Measurements from ENCODE around the gene CORO2A. TPM values are rescaled to one million over a fixed set of nuclear protein-coding genes. Genes with fewer than 3 reads are reported as not detected.

Gene CORO2A
- total RNA-seq, 2 donors from 2014 or later, result 13.9 to 16.6 TPM

- Mint-ChIP-seq H3K36me3 (ENCODE audit: low read depth) (peaks cover 7% of the 10 kb centered on the region), H3K4me3 (no peak overlapping the region), H3K27me3 (no peaks in the 10 kb centered on the region), H3K4me1 (peaks cover 3% of the 10 kb centered on the region), H3K27ac (no peak overlapping the region)
- no peak for DNase-seq
- no peaks in the 10 kb centered on the region for H3K9me3 ChIP-seq (ENCODE audit: control insufficient read depth, low read length, poor library complexity, severe bottlenecking)
- ATAC-seq, result no peak
These were observed 22.8 kb upstream of the CORO2A start for GRCh38 chr9:98215271-98215670.

GRCh38 chr9:98214811-98215210, 22.4 kb upstream of the CORO2A start:
- H3K4me1 Mint-ChIP-seq, result peaks cover 3% of the 10 kb centered on the region
- ATAC-seq, result no peak
- H3K4me3 Mint-ChIP-seq, result no peak overlapping the region
- H3K36me3 Mint-ChIP-seq (ENCODE audit: low read depth), result peaks cover 7% of the 10 kb centered on the region
- H3K27ac Mint-ChIP-seq, result no peak overlapping the region
- no peaks in the 10 kb centered on the region for H3K9me3 ChIP-seq (ENCODE audit: control insufficient read depth, low read length, poor library complexity, severe bottlenecking)
- H3K27me3 Mint-ChIP-seq, result no peaks in the 10 kb centered on the region
- DNase-seq, result no peak

GRCh38 chr9:98211260-98211659, 18.8 kb upstream of the CORO2A start:
- H3K9me3 ChIP-seq (ENCODE audit: control insufficient read depth, low read length, poor library complexity, severe bottlenecking), result no peaks in the 10 kb centered on the region
- Mint-ChIP-seq H3K4me1 (peaks cover 3% of the 10 kb centered on the region), H3K36me3 (ENCODE audit: low read depth) (peaks cover 5% of the 10 kb centered on the region), H3K27ac (peak overlapping the region; percentile 67), H3K4me3 (no peak overlapping the region), H3K27me3 (no peaks in the 10 kb centered on the region)
- DNase-seq, result no peak
- ATAC-seq, result no peak

- H3K9me3 ChIP-seq (ENCODE audit: control insufficient read depth, low read length, poor library complexity, severe bottlenecking), result no peaks in the 10 kb centered on the region
- no peak overlapping the region for H3K27ac Mint-ChIP-seq
- H3K4me1 Mint-ChIP-seq, result peaks cover 5% of the 10 kb centered on the region
- DNase-seq (no peak), ATAC-seq (no peak)
- H3K27me3 Mint-ChIP-seq, result no peaks in the 10 kb centered on the region
- peaks cover 5% of the 10 kb centered on the region for H3K36me3 Mint-ChIP-seq (ENCODE audit: low read depth)
- H3K4me3 Mint-ChIP-seq, result no peak overlapping the region
These were observed 18.0 kb upstream of the CORO2A start for GRCh38 chr9:98210435-98210834.

GRCh38 chr9:98209530-98209929, 17.1 kb upstream of the CORO2A start:
- no peaks in the 10 kb centered on the region for H3K9me3 ChIP-seq (ENCODE audit: control insufficient read depth, low read length, poor library complexity, severe bottlenecking)
- Mint-ChIP-seq H3K4me1 (peaks cover 2% of the 10 kb centered on the region), H3K4me3 (no peak overlapping the region), H3K27me3 (no peaks in the 10 kb centered on the region), H3K27ac (peak overlapping the region; percentile 8), H3K36me3 (ENCODE audit: low read depth) (no peaks in the 10 kb centered on the region)
- ATAC-seq, result no peak
- DNase-seq, result no peak

- Mint-ChIP-seq H3K4me3 (no peak overlapping the region), H3K27me3 (no peaks in the 10 kb centered on the region), H3K4me1 (peaks cover 2% of the 10 kb centered on the region), H3K36me3 (ENCODE audit: low read depth) (no peaks in the 10 kb centered on the region), H3K27ac (no peak overlapping the region)
- ATAC-seq, result no peak
- H3K9me3 ChIP-seq (ENCODE audit: control insufficient read depth, low read length, poor library complexity, severe bottlenecking), result no peaks in the 10 kb centered on the region
- DNase-seq, result no peak
These were observed 16.2 kb upstream of the CORO2A start for GRCh38 chr9:98208635-98209034.

- ATAC-seq (no peak), DNase-seq (no peak)
- no peaks in the 10 kb centered on the region for H3K9me3 ChIP-seq (ENCODE audit: control insufficient read depth, low read length, poor library complexity, severe bottlenecking)
- Mint-ChIP-seq H3K27me3 (no peaks in the 10 kb centered on the region), H3K4me1 (peaks cover 2% of the 10 kb centered on the region), H3K4me3 (no peak overlapping the region), H3K36me3 (ENCODE audit: low read depth) (no peaks in the 10 kb centered on the region), H3K27ac (no peak overlapping the region)
These were observed 15.2 kb upstream of the CORO2A start for GRCh38 chr9:98207606-98208005.

GRCh38 chr9:98206754-98207153, 14.3 kb upstream of the CORO2A start:
- no peak for DNase-seq
- Mint-ChIP-seq H3K4me3 (no peak overlapping the region), H3K27me3 (no peaks in the 10 kb centered on the region), H3K36me3 (ENCODE audit: low read depth) (no peaks in the 10 kb centered on the region), H3K27ac (no peak overlapping the region), H3K4me1 (peaks cover 5% of the 10 kb centered on the region)
- no peak for ATAC-seq
- no peaks in the 10 kb centered on the region for H3K9me3 ChIP-seq (ENCODE audit: control insufficient read depth, low read length, poor library complexity, severe bottlenecking)

- peaks cover 5% of the 10 kb centered on the region for H3K4me1 Mint-ChIP-seq
- H3K4me3 Mint-ChIP-seq, result no peak overlapping the region
- no peak overlapping the region for H3K27ac Mint-ChIP-seq
- ATAC-seq, result no peak
- DNase-seq, result no peak
- H3K36me3 Mint-ChIP-seq (ENCODE audit: low read depth), result no peaks in the 10 kb centered on the region
- no peaks in the 10 kb centered on the region for H3K9me3 ChIP-seq (ENCODE audit: control insufficient read depth, low read length, poor library complexity, severe bottlenecking)
- no peaks in the 10 kb centered on the region for H3K27me3 Mint-ChIP-seq
These were observed 12.3 kb upstream of the CORO2A start for GRCh38 chr9:98204692-98205091.

GRCh38 chr9:98203153-98203552, 10.7 kb upstream of the CORO2A start:
- no peak for ATAC-seq
- H3K36me3 Mint-ChIP-seq (ENCODE audit: low read depth), result no peaks in the 10 kb centered on the region

GRCh38 chr9:98202252-98202651, 9.8 kb upstream of the CORO2A start:
- Mint-ChIP-seq H3K27ac (peak overlapping the region; percentile 32), H3K27me3 (no peaks in the 10 kb centered on the region), H3K4me1 (peaks cover 5% of the 10 kb centered on the region), H3K4me3 (no peak overlapping the region), H3K36me3 (ENCODE audit: low read depth) (no peaks in the 10 kb centered on the region)
- DNase-seq, result no peak
- H3K9me3 ChIP-seq (ENCODE audit: control insufficient read depth, low read length, poor library complexity, severe bottlenecking), result no peaks in the 10 kb centered on the region
- ATAC-seq, result no peak

More at GRCh38 chr9:98203153-98203552, 10.7 kb upstream of the CORO2A start:
- H3K4me3 Mint-ChIP-seq, result no peak overlapping the region
- no peak for DNase-seq
- no peak overlapping the region for H3K27ac Mint-ChIP-seq
- no peaks in the 10 kb centered on the region for H3K9me3 ChIP-seq (ENCODE audit: control insufficient read depth, low read length, poor library complexity, severe bottlenecking)
- H3K27me3 Mint-ChIP-seq, result no peaks in the 10 kb centered on the region
- H3K4me1 Mint-ChIP-seq, result peaks cover 5% of the 10 kb centered on the region

GRCh38 chr9:98201749-98202148, 9.3 kb upstream of the CORO2A start:
- H3K9me3 ChIP-seq (ENCODE audit: control insufficient read depth, low read length, poor library complexity, severe bottlenecking), result no peaks in the 10 kb centered on the region
- Mint-ChIP-seq H3K27me3 (no peaks in the 10 kb centered on the region), H3K27ac (no peak overlapping the region), H3K4me3 (no peak overlapping the region), H3K36me3 (ENCODE audit: low read depth) (no peaks in the 10 kb centered on the region), H3K4me1 (peaks cover 5% of the 10 kb centered on the region)
- ATAC-seq (no peak), DNase-seq (no peak)

- Mint-ChIP-seq H3K27ac (no peak overlapping the region), H3K4me3 (no peak overlapping the region), H3K4me1 (peaks cover 5% of the 10 kb centered on the region), H3K36me3 (ENCODE audit: low read depth) (no peaks in the 10 kb centered on the region), H3K27me3 (no peaks in the 10 kb centered on the region)
- ATAC-seq, result no peak
- no peak for DNase-seq
- H3K9me3 ChIP-seq (ENCODE audit: control insufficient read depth, low read length, poor library complexity, severe bottlenecking), result no peaks in the 10 kb centered on the region
These were observed 8.7 kb upstream of the CORO2A start for GRCh38 chr9:98201102-98201501.

- Mint-ChIP-seq H3K4me1 (peaks cover 6% of the 10 kb centered on the region), H3K4me3 (no peak overlapping the region), H3K27me3 (no peaks in the 10 kb centered on the region), H3K27ac (no peak overlapping the region), H3K36me3 (ENCODE audit: low read depth) (no peaks in the 10 kb centered on the region)
- ATAC-seq, result no peak
- H3K9me3 ChIP-seq (ENCODE audit: control insufficient read depth, low read length, poor library complexity, severe bottlenecking), result no peaks in the 10 kb centered on the region
- DNase-seq, result no peak
These were observed 7.1 kb upstream of the CORO2A start for GRCh38 chr9:98199388-98200033.

All from T-helper 17 cell (primary cell).